ENCODE data around the gene RASGRF2. TPM values are rescaled to one million over a fixed set of nuclear protein-coding genes. Genes with fewer than 3 reads are reported as not detected.

RASGRF2 gene
- total and polyA plus RNA-seq, 2 of the 8 experiments (the other 6 are each of a cell fraction or from before 2014, with no cell fraction given) = 2.6 to 29.5 TPM

DNA sequence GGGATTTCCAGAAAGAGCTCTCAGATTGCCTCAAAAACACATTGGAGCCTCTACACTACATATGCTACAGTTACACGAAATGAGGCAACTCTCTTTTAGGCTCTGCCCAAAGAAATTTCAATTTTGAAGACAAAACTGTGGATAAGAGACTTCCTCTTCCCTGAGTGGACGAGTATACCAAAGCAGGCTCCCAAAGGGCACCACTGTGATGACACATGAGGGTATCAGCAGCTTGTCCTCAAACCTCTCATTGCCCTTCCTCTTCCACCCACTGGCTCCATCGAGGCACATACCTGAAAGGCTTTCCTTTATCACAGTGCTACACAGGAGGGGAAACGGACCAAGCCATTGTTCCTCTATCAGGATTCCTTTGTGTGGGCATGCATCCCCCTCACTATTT, 284.3 kb downstream of the RASGRF2 start:
- H4K5ac ChIP-seq (ENCODE audit: insufficient read length, low read depth, low read length) = no peak overlapping the region
- H3K18ac ChIP-seq (ENCODE audit: extremely low read depth, low read length) = no peak overlapping the region
- H4K91ac ChIP-seq (replicated peaks; ENCODE audit: insufficient read length, low read length) = no peak overlapping the region
- WGBS, 2 experiments (ENCODE audit: extremely low coverage in 1 of 2, insufficient coverage in 1 of 2, insufficient read length in 1 of 2, insufficient replicate concordance in 2 of 2, low coverage in 1 of 2, low lambda C conversion rate in 2 of 2, missing lambda C conversion rate in 1 of 2) = 83% methylated on average over 4 of the region's 4 CpGs; no CpG with 5 or more reads in 1 of the 2 experiments
- DNase-seq (ENCODE audit: low read depth in 1 of 2, low spot score in 2 of 2) = no peak
- H3K23ac ChIP-seq (ENCODE audit: insufficient read length) = no peak overlapping the region
- peaks cover 3% of the 10 kb centered on the region in 2 experiments for H4K20me1 ChIP-seq (replicated peaks in 1 of 2; ENCODE audit: control insufficient read depth in 1 of 2, insufficient read depth in 2 of 2, low read length in 2 of 2)
- no peak overlapping the region for H2BK12ac ChIP-seq (ENCODE audit: low read depth, low read length)
- no peak overlapping the region for H2BK15ac ChIP-seq (ENCODE audit: low read length)
- no peaks in the 10 kb centered on the region for H3K23me2 ChIP-seq (ENCODE audit: low read depth, low read length)
- H3K56ac ChIP-seq (replicated peaks; ENCODE audit: insufficient read length, low read depth, low read length) = no peak overlapping the region
- no peak overlapping the region for H2AFZ ChIP-seq (ENCODE audit: low read length)
- H3K9me3 ChIP-seq (ENCODE audit: insufficient read depth in 2 of 2, low read depth in 1 of 2, low read length in 1 of 2) = no peaks in the 10 kb centered on the region
- H2AK5ac ChIP-seq (ENCODE audit: low read depth, low read length) = no peak overlapping the region
- no peak for FAIRE-seq
- H3K27ac ChIP-seq (ENCODE audit: low read depth, low read length) = no peak overlapping the region
- H3K4me2 ChIP-seq (ENCODE audit: insufficient read depth in 1 of 2, low read depth in 2 of 2, low read length in 2 of 2) = no peak overlapping the region
- no peak overlapping the region for H3K14ac ChIP-seq (ENCODE audit: insufficient read length)
- no peak overlapping the region for H3K4me3 ChIP-seq (ENCODE audit: extremely low read depth in 1 of 4, insufficient read depth in 2 of 4, low read depth in 3 of 4, low read length in 4 of 4)
- no peak overlapping the region for H3K4ac ChIP-seq (replicated peaks; ENCODE audit: insufficient read length, low read depth, low read length)
- H3K27me3 ChIP-seq (replicated peaks in 1 of 4; ENCODE audit: control insufficient read depth in 3 of 4, extremely low read depth in 1 of 4, insufficient read depth in 3 of 4, low read length in 3 of 4) = no peaks in the 10 kb centered on the region
- ChIA-PET CTCF (ENCODE audit: partially characterized antibody) (no interaction called here), POLR2A (ENCODE audit: partially characterized antibody) (interaction anchor here (5.8 kb wide), 1 partner anchor 7 kb away, joined by 24 read pairs; no protein-coding TSS in a partner anchor)
- H4K8ac ChIP-seq (ENCODE audit: extremely low read depth, insufficient read depth, low read length) = no peak overlapping the region
- peaks cover 0 to 7% (median 2%) of the 10 kb centered on the region in 4 experiments; a peak in 2 of 7 replicates for H3K4me1 ChIP-seq (replicated peaks in 1 of 4; ENCODE audit: control insufficient read depth in 3 of 4, insufficient read depth in 4 of 4, low read length in 3 of 4)
- no peak overlapping the region for H2BK5ac ChIP-seq (ENCODE audit: low read depth, low read length)
- H3K79me2 ChIP-seq (ENCODE audit: control insufficient read depth in 1 of 2, insufficient read depth in 2 of 2, low read length in 2 of 2) = no peaks in the 10 kb centered on the region
- no peak overlapping the region for H3K9ac ChIP-seq (replicated peaks in 1 of 4; ENCODE audit: extremely low read depth in 1 of 4, low read depth in 3 of 4, low read length in 3 of 4)
- 0 out of 8 replicates have a peak, but pooled peaks cover 0 to 4% (median 0%) of the 10 kb centered on the region in 4 experiments for H3K36me3 ChIP-seq (ENCODE audit: control insufficient read depth in 2 of 4, insufficient read depth in 4 of 4, low read length in 3 of 4)
- no peak overlapping the region for H2BK120ac ChIP-seq (replicated peaks; ENCODE audit: low read depth, low read length)
- peaks cover 4% of the 10 kb centered on the region for H3K79me1 ChIP-seq (ENCODE audit: low read depth, low read length)
- no peak overlapping the region for H2BK20ac ChIP-seq (ENCODE audit: low read length)
- TF ChIP-seq TBP (IDR thresholded peaks at IDR 0.05; ENCODE audit: low read depth, low read length) (no peak), ASH2L (IDR thresholded peaks at IDR 0.05; ENCODE audit: low read length) (no peak), NANOG (IDR thresholded peaks at IDR 0.05; ENCODE audit: insufficient read depth, low read depth, low read length, poor library complexity, severe bottlenecking) (no peak), TAF7 (optimal IDR thresholded peaks at IDR 0.05; ENCODE audit: borderline replicate concordance, low read depth, low read length) (no peak), YY1 (IDR thresholded peaks at IDR 0.05; ENCODE audit: low read depth, low read length) (no peak), SP1 (IDR thresholded peaks at IDR 0.05; ENCODE audit: low read depth, low read length) (no peak), GABPA (IDR thresholded peaks at IDR 0.05; ENCODE audit: borderline replicate concordance, insufficient read depth, low read length) (no peak), POLR2AphosphoS5 (IDR thresholded peaks at IDR 0.05; ENCODE audit: low read depth, low read length) (no peak), POLR2A (IDR thresholded peaks at IDR 0.05; ENCODE audit: control extremely low read depth in 1 of 2, low read depth in 2 of 2, low read length in 2 of 2) (no peak), BACH1 (IDR thresholded peaks at IDR 0.05; ENCODE audit: low read length) (no peak), POU5F1 (IDR thresholded peaks at IDR 0.05; ENCODE audit: low read depth, low read length) (no peak), EGR1 (IDR thresholded peaks at IDR 0.05; ENCODE audit: borderline replicate concordance, low read depth, low read length) (no peak), TCF12 (IDR thresholded peaks at IDR 0.05; ENCODE audit: low read depth, low read length) (no peak), FOSL1 (IDR thresholded peaks at IDR 0.05; ENCODE audit: insufficient read depth, low read depth, low read length) (no peak)
- TF ChIP-seq, protein P1, sequence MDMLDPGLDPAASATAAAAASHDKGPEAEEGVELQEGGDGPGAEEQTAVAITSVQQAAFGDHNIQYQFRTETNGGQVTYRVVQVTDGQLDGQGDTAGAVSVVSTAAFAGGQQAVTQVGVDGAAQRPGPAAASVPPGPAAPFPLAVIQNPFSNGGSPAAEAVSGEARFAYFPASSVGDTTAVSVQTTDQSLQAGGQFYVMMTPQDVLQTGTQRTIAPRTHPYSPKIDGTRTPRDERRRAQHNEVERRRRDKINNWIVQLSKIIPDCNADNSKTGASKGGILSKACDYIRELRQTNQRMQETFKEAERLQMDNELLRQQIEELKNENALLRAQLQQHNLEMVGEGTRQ (IDR thresholded peaks at IDR 0.05; ENCODE audit: low read length) = no peak

All from H1 (cell line).